Fibroblast of lung (primary cell): ENCODE results near the gene TXNDC8. TPM values are rescaled to one million over a fixed set of nuclear protein-coding genes. Genes with fewer than 3 reads are reported as not detected.
"Not testable (repeated sequence)": the region's sequence is repeated elsewhere in the genome, so short reads cannot be mapped to it uniquely, and the experiment has no call there.

ENCODE experiments used
- DNase-seq, 2 donors: peaks; one replicate each; pipeline versions ENCODE4 v3.0.0 to v3.0.0-alpha.2; 2010; ENCODE audit warnings: low read depth in 2 of 2
- H2AFZ ChIP-seq: 2 replicates; pipeline ENCODE4 v1.5.1; 2012; ENCODE audit warnings: low read length, control low read depth, inconsistent platforms
- H3K27ac ChIP-seq: 2 replicates; pipeline ENCODE4 v1.5.1; 2011; ENCODE audit warnings: low read length, control low read depth; ENCODE audit not compliant: insufficient read depth
- H3K27me3 ChIP-seq: 2 replicates; pipeline ENCODE4 v1.5.1; 2011; ENCODE audit warnings: mild to moderate bottlenecking, low read length; ENCODE audit not compliant: control insufficient read depth, insufficient read depth
- H3K36me3 ChIP-seq: 2 replicates; pipeline ENCODE4 v1.5.1; 2011; ENCODE audit warnings: low read length; ENCODE audit not compliant: control insufficient read depth, insufficient read depth
- H3K4me1 ChIP-seq: 2 replicates; pipeline ENCODE4 v1.5.1; 2011; ENCODE audit warnings: low read length; ENCODE audit not compliant: control insufficient read depth, insufficient read depth; ENCODE audit errors: extremely low read depth
- H3K4me2 ChIP-seq: 2 replicates; pipeline ENCODE4 v1.5.1; 2011; ENCODE audit warnings: low read length, control low read depth; ENCODE audit not compliant: insufficient read depth; ENCODE audit errors: extremely low read depth
- H3K4me3 ChIP-seq, 4 experiments: fragments of 200-600 bp in 1 of 4; sonication (generic) in 1 of 4; replicated peaks in 1 of 4; 2 replicates each; pipeline ENCODE4 v1.5.1; 2011 to 2016; ENCODE audit warnings: low read length in 4 of 4, low read depth in 3 of 4, mild to moderate bottlenecking in 3 of 4, control low read depth in 2 of 4, inconsistent platforms in 1 of 4, mixed read lengths in 1 of 4; ENCODE audit not compliant: insufficient read depth in 1 of 4; ENCODE audit errors: control extremely low read depth in 1 of 4
- H3K79me2 ChIP-seq: 2 replicates; pipeline ENCODE4 v1.5.1; 2012; ENCODE audit warnings: mild to moderate bottlenecking, low read length, inconsistent platforms; ENCODE audit not compliant: control insufficient read depth, insufficient read depth
- H3K9ac ChIP-seq: 2 replicates; pipeline ENCODE4 v1.5.1; 2011; ENCODE audit warnings: mild to moderate bottlenecking, low read length, control low read depth; ENCODE audit not compliant: insufficient read depth
- H3K9me3 ChIP-seq: 2 replicates; pipeline ENCODE4 v1.5.1; 2012; ENCODE audit warnings: low read depth, low read length; ENCODE audit not compliant: control insufficient read depth, insufficient read depth
- H4K20me1 ChIP-seq: 2 replicates; pipeline ENCODE4 v1.5.1; 2011; ENCODE audit warnings: low read length; ENCODE audit not compliant: control insufficient read depth, insufficient read depth; ENCODE audit errors: extremely low read depth
- CTCF ChIP-seq, 2 donors: IDR thresholded peaks in 1 of 2; conservative IDR thresholded peaks in 1 of 2; 1 replicate in 1 of 2; 2 replicates in 1 of 2; pipeline ENCODE4 v1.5.1; 2011 to 2012; ENCODE audit warnings: low read length in 2 of 2, control low read depth in 1 of 2, inconsistent platforms in 1 of 2, low read depth in 1 of 2, mild to moderate bottlenecking in 1 of 2
- EZH2 ChIP-seq: IDR thresholded peaks from 2 replicates; pipeline ENCODE4 v1.5.1; 2012; ENCODE audit warnings: low read length, control low read depth, mild to moderate bottlenecking; ENCODE audit errors: missing control alignments
- polyA plus RNA-seq, 2 donors: library from polyadenylated mRNA; depleted of rRNA in 1 of 2; stranded (reverse) in 1 of 2; unstranded in 1 of 2; fragments of >200 nt; gene quantifications; 2 replicates each; pipeline ENCODE4 v1.2.1, GENCODE V29; 2011 to 2012; ENCODE audit warnings: missing spikeins in 1 of 2
- total RNA-seq: library from RNA; depleted of rRNA; stranded (reverse); fragments of >200 nt; gene quantifications from 2 replicates; pipeline ENCODE4 v1.2.1, GENCODE V29; 2014

TXNDC8 gene
- total and polyA plus RNA-seq, 2 donors (not counting 1 experiment from before 2014, with no cell fraction given) = not detected

- H3K4me2 ChIP-seq = peak overlapping the region; percentile 11
- H2AFZ ChIP-seq = no peak overlapping the region
- H3K4me3 ChIP-seq = peak overlapping the region in 1 of 4 experiments; percentile 23
- no peaks in the 10 kb centered on the region for H3K9me3 ChIP-seq
- H3K9ac ChIP-seq = no peak overlapping the region
- H3K36me3 ChIP-seq = no peaks in the 10 kb centered on the region
- DNase-seq = peak in 1 of 2 donors; percentile 9
- no peaks in the 10 kb centered on the region for H3K27me3 ChIP-seq
- no peaks in the 10 kb centered on the region for H3K79me2 ChIP-seq
- no peaks in the 10 kb centered on the region for H4K20me1 ChIP-seq
- no peaks in the 10 kb centered on the region for H3K4me1 ChIP-seq
- H3K27ac ChIP-seq = no peak overlapping the region
- TF ChIP-seq EZH2 (no peak), CTCF (conservative IDR thresholded peaks at IDR 0.05 in 1 of 2, IDR thresholded peaks at IDR 0.05 in 1 of 2; ENCODE audit: low read depth in 1 of 2, low read length in 2 of 2) (no peak)
These were observed 21.2 kb downstream of the TXNDC8 start for GRCh38 chr9:110316261-110317075.

- DNase-seq, H3K79me2 ChIP-seq, H3K27me3 ChIP-seq, H3K9me3 ChIP-seq, H3K4me2 ChIP-seq, H3K27ac ChIP-seq, H4K20me1 ChIP-seq, H3K9ac ChIP-seq, H2AFZ ChIP-seq, H3K36me3 ChIP-seq, H3K4me1 ChIP-seq, H3K4me3 ChIP-seq: not testable (repeated sequence)
These were observed 25.7 kb downstream of the TXNDC8 start for GRCh38 chr9:110311978-110312377.

- no peak overlapping the region for H3K9ac ChIP-seq
These were observed 28.0 kb downstream of the TXNDC8 start for GRCh38 chr9:110309681-110310080.

More at GRCh38 chr9:110309681-110310080, 28.0 kb downstream of the TXNDC8 start:
- H3K4me1 ChIP-seq = no peaks in the 10 kb centered on the region
- H3K79me2 ChIP-seq = no peaks in the 10 kb centered on the region
- no peak for DNase-seq
- H3K4me3 ChIP-seq = no peak overlapping the region
- no peaks in the 10 kb centered on the region for H4K20me1 ChIP-seq
- H2AFZ ChIP-seq = no peak overlapping the region
- no peak overlapping the region for H3K27ac ChIP-seq
- no peaks in the 10 kb centered on the region for H3K9me3 ChIP-seq
- H3K4me2 ChIP-seq = no peak overlapping the region
- TF ChIP-seq EZH2 = no peak
- no peak for TF ChIP-seq CTCF (conservative IDR thresholded peaks at IDR 0.05 in 1 of 2, IDR thresholded peaks at IDR 0.05 in 1 of 2; ENCODE audit: low read depth in 1 of 2, low read length in 2 of 2)
- H3K27me3 ChIP-seq = peaks cover 5% of the 10 kb centered on the region
- no peaks in the 10 kb centered on the region for H3K36me3 ChIP-seq
